AG04449 (cell line): ENCODE results near the gene ZNF598.
A peak's percentile ranks its signal among the peaks of the same experiment; 100 is the strongest.

Experiments used
- CTCF ChIA-PET: fragments of 350-600 bp; formaldehyde crosslinking; extraction: SDS; loops from one replicate; lab custom pipeline; 2021; ENCODE audit warnings: antibody characterized with exemption; lab: Yijun Ruan, JAX
- POLR2A ChIA-PET: fragments of 400-600, 350-600 bp; formaldehyde crosslinking; extraction: SDS; loops from one replicate; lab custom pipeline; 2020; ENCODE audit warnings: antibody characterized with exemption, inconsistent platforms; lab: Yijun Ruan, JAX
- DNase-seq: peaks from one replicate; pipeline ENCODE4 v3.0.0-alpha.2; 2010; ENCODE audit warnings: low read depth, low spot score
- H3K4me3 ChIP-seq: 2 replicates; pipeline ENCODE4 v1.5.1; 2011; ENCODE audit warnings: low read depth, mild to moderate bottlenecking, control low read depth, low read length
- CTCF ChIP-seq: IDR thresholded peaks from one replicate; pipeline ENCODE4 v1.5.1; 2011; ENCODE audit warnings: mild to moderate bottlenecking, moderate library complexity, low read length, control low read depth, inconsistent platforms; ENCODE audit not compliant: insufficient read depth; ENCODE audit errors: missing control alignments

The ZNF598 gene

GRCh38 chr16:1975432-1976215 lies 34.0 kb downstream of the ZNF598 start:
- CTCF ChIA-PET, result no interaction called here
- TF ChIP-seq CTCF, result no peak
- POLR2A ChIA-PET, result no interaction called here
- H3K4me3 ChIP-seq, result no peak overlapping the region
- no peak for DNase-seq

- ChIA-PET POLR2A (no interaction called here), CTCF (interaction anchor here (0.8 to 1.7 kb wide), 2 partner anchors 8 to 166 kb away, joined by 3 to 7 read pairs; no protein-coding TSS in a partner anchor)
- no peak for DNase-seq
- TF ChIP-seq CTCF, result no peak
- no peak overlapping the region for H3K4me3 ChIP-seq
These were observed 35.2 kb downstream of the ZNF598 start for GRCh38 chr16:1974157-1975070.

- POLR2A ChIA-PET, result no interaction called here
- CTCF ChIA-PET, result interaction anchor here (0.8 to 1.7 kb wide), 2 partner anchors 9 to 167 kb away, joined by 3 to 7 read pairs; no protein-coding TSS in a partner anchor
- no peak overlapping the region; the same call in 1 of the 2 replicates for H3K4me3 ChIP-seq
- DNase-seq, result no peak
- TF ChIP-seq CTCF, result no peak
These were observed 36.0 kb downstream of the ZNF598 start for GRCh38 chr16:1973461-1974156.

- CTCF ChIA-PET, result interaction anchor here (1.4 to 1.7 kb wide), 2 partner anchors 10 kb away, joined by 5 to 7 read pairs; no protein-coding TSS in a partner anchor
- DNase-seq, result no peak
- no peak for TF ChIP-seq CTCF
- peak overlapping the region; percentile 85 for H3K4me3 ChIP-seq
- POLR2A ChIA-PET, result interaction anchor here (1.8 to 3.1 kb wide), 3 partner anchors 10 to 183 kb away, joined by 9 to 20 read pairs (median 14); partner anchors contain the start of genes NDUFB10, NOXO1 and TRAF7
These were observed 37.1 kb downstream of the ZNF598 start for GRCh38 chr16:1972490-1972877.

GRCh38 chr16:1971796-1972489 lies 37.7 kb downstream of the ZNF598 start, which contains the start of gene TBL3:
Gene TBL3 (plus strand): TSS chr16:1972053. CDS start chr16:1972165, 112 bp downstream.
- peak within 1 kb of the TSS; percentile 85 for H3K4me3 ChIP-seq
- POLR2A ChIA-PET, result interaction anchor here (0.8 to 3.1 kb wide), 4 partner anchors 10 to 184 kb away, joined by 4 to 20 read pairs (median 12); partner anchors contain the start of genes NDUFB10, NOXO1 and TRAF7
- no peak for TF ChIP-seq CTCF
- CTCF ChIA-PET, result interaction anchor here (1.1 to 1.4 kb wide), 4 partner anchors 9 to 168 kb away, joined by 4 to 5 read pairs (median 5); partner anchors contain the start of gene NOXO1
- DNase-seq, result peak; percentile 49
